K562 (cell line): Measurements from ENCODE around the gene CLEC4D. TPM values are rescaled to one million over a fixed set of nuclear protein-coding genes. Genes with fewer than 3 reads are reported as not detected.

Experiments
- ATAC-seq: fragments of 200-7000 bp; cut with Tn5 transposase; 3 replicates; pipeline ENCODE4 v1.9.1; 2020; ENCODE audit warnings: moderate library complexity
- BruUV-seq: library from RNA; stranded (reverse); fragments of 400-500 nt; replicated peaks from 2 replicates; lab custom pipeline; 2021; lab: Mats Ljungman, UMichigan
- CTCF ChIA-PET: fragments of 300-600 bp; formaldehyde crosslinking; extraction: SDS; loops from one replicate; lab custom pipeline; 2021; ENCODE audit warnings: low intra/inter-chr PET ratio; lab: Yijun Ruan, JAX
- POLR2A ChIA-PET: fragments of 300-600, 350-650 bp; sonication (Branson Sonifier 250); formaldehyde crosslinking; extraction: SDS; loops from one replicate; lab custom pipeline; 2021; ENCODE audit warnings: antibody characterized with exemption, inconsistent platforms; lab: Yijun Ruan, JAX
- DNase-seq, 4 experiments: peaks; one replicate each; pipeline versions ENCODE4 v3.0.0 to v3.0.0-alpha.2; 2011 to 2018; ENCODE audit warnings: low spot score in 3 of 4, mixed read lengths in 3 of 4; ENCODE audit errors: extremely low read depth in 1 of 4
- FAIRE-seq: peaks from 2 replicates; lab custom pipeline; 2011; peaks lifted over from hg19 to GRCh38; lab: Jason Lieb, UNC
- H2AFZ ChIP-seq: 2 replicates; pipeline ENCODE4 v1.6.0; 2011; ENCODE audit warnings: low read depth, low read length, control low read depth, inconsistent platforms
- H3K27ac ChIP-seq: fragments of 200-600 bp; 3 replicates; pipeline ENCODE4 v1.8.0; 2011; ENCODE audit warnings: low read depth, mild to moderate bottlenecking, control low read depth, inconsistent platforms, low read length, moderate library complexity, mixed read lengths; ENCODE audit errors: extremely low read depth
- H3K27me3 ChIP-seq, 2 experiments: fragments of 300-600 bp in 1 of 2; 2 replicates in 1 of 2; 3 replicates in 1 of 2; pipeline versions ENCODE4 v1.6.0 to v1.8.0; 2011; ENCODE audit warnings: inconsistent platforms in 2 of 2, low read length in 2 of 2, mild to moderate bottlenecking in 1 of 2, mixed read lengths in 1 of 2, moderate library complexity in 1 of 2; ENCODE audit not compliant: control insufficient read depth in 2 of 2, insufficient read depth in 2 of 2
- H3K36me3 ChIP-seq: fragments of 300-600 bp; 3 replicates; pipeline ENCODE4 v1.8.0; 2011; ENCODE audit warnings: mild to moderate bottlenecking, low read length, inconsistent platforms; ENCODE audit not compliant: control insufficient read depth, insufficient read depth
- H3K4me1 ChIP-seq, 2 experiments: fragments of 200-600 bp in 1 of 2; replicated peaks in 1 of 2; 2 replicates in 1 of 2; 3 replicates in 1 of 2; pipeline versions ENCODE4 v1.5.1 to v1.8.0; 2011; ENCODE audit warnings: inconsistent platforms in 2 of 2, low read length in 2 of 2, mild to moderate bottlenecking in 1 of 2, mixed read lengths in 1 of 2, moderate library complexity in 1 of 2; ENCODE audit not compliant: control insufficient read depth in 2 of 2, insufficient read depth in 2 of 2
- H3K4me2 ChIP-seq: 2 replicates; pipeline ENCODE4 v1.6.1; 2011; ENCODE audit warnings: low read length, control low read depth, inconsistent platforms, mixed read lengths; ENCODE audit not compliant: insufficient read depth
- H3K4me3 ChIP-seq: fragments of 200-600 bp; sonication (generic), shearing (Covaris generic); 2 replicates; pipeline ENCODE4 v1.5.1; 2016; ENCODE audit warnings: control low read depth, inconsistent platforms
- H3K79me2 ChIP-seq: fragments of 200-600 bp; 3 replicates; pipeline ENCODE4 v1.8.0; 2011; ENCODE audit warnings: low read length, inconsistent platforms; ENCODE audit not compliant: control insufficient read depth, insufficient read depth
- H3K9ac ChIP-seq, 2 experiments: 2 replicates each; pipeline versions ENCODE4 v1.6.0 to v1.6.1; 2011; ENCODE audit warnings: low read depth in 2 of 2, low read length in 2 of 2, control low read depth in 1 of 2, inconsistent platforms in 1 of 2, mild to moderate bottlenecking in 1 of 2, mixed read lengths in 1 of 2; ENCODE audit not compliant: insufficient read depth in 1 of 2
- H3K9me1 ChIP-seq: one replicate; pipeline ENCODE4 v1.6.0; 2011; ENCODE audit warnings: inconsistent platforms, mild to moderate bottlenecking, low read length, moderate library complexity; ENCODE audit not compliant: control insufficient read depth, insufficient read depth
- H3K9me3 ChIP-seq: replicated peaks from 2 replicates; pipeline ENCODE4 v1.5.1; 2011; ENCODE audit warnings: low read depth, low read length, inconsistent platforms; ENCODE audit not compliant: control insufficient read depth, insufficient read depth
- H4K20me1 ChIP-seq: replicated peaks from 2 replicates; pipeline ENCODE4 v1.6.1; 2011; ENCODE audit warnings: low read length, inconsistent platforms, mixed read lengths; ENCODE audit not compliant: control insufficient read depth, insufficient read depth
- ESRRA ChIP-seq: fragments of 450-650 bp; IDR thresholded peaks from 2 replicates; pipeline ENCODE4 v1.6.1; 2014; ENCODE audit warnings: low read depth, mild to moderate bottlenecking, moderate library complexity, borderline replicate concordance
- FUS ChIP-seq: fragments of 200-400 bp; formaldehyde crosslinking; optimal IDR thresholded peaks from 2 replicates; pipeline ENCODE3; 2017; ENCODE audit warnings: low read depth, low read length
- MAFF ChIP-seq: IDR thresholded peaks from 2 replicates; pipeline ENCODE4 v1.6.1; 2012; ENCODE audit warnings: low read length, improper control_type of control experiment
- NCOA6 ChIP-seq: fragments of 450-650 bp; IDR thresholded peaks from 2 replicates; pipeline ENCODE4 v1.6.1; 2017; ENCODE audit warnings: mild to moderate bottlenecking
- POLR2B ChIP-seq: fragments of 450-650 bp; IDR thresholded peaks from 2 replicates; pipeline ENCODE4 v1.6.1; 2018; ENCODE audit warnings: low read depth; ENCODE audit not compliant: partially characterized antibody
- STAT5B ChIP-seq: fragments of 250-450 bp; sonication (Bioruptor Pico); IDR thresholded peaks from 2 replicates; pipeline ENCODE4 v1.8.0; 2021; ENCODE audit warnings: mild to moderate bottlenecking, inconsistent platforms
- TGIF2 ChIP-seq: sonication (generic); formaldehyde crosslinking; IDR thresholded peaks from 2 replicates; pipeline ENCODE4 v1.8.1; 2022; ENCODE audit warnings: mild to moderate bottlenecking, missing genetic modification reagents, moderate library complexity
- ZNF316 ChIP-seq: fragments of 450-650 bp; IDR thresholded peaks from 2 replicates; pipeline ENCODE4 v1.6.1; 2016
- ZNF408 ChIP-seq: fragments of 250-450 bp; sonication (Bioruptor Pico); IDR thresholded peaks from 2 replicates; pipeline ENCODE4 v1.4.0; 2020; ENCODE audit warnings: low read depth, mild to moderate bottlenecking, moderate library complexity
- ZNF551 ChIP-seq: fragments of 250-450 bp; sonication (Bioruptor Pico); IDR thresholded peaks from 2 replicates; pipeline ENCODE4 v1.5.0; 2021; ENCODE audit warnings: mild to moderate bottlenecking, moderate library complexity
- ZNF699 ChIP-seq: fragments of 250-450 bp; sonication (Bioruptor Pico); IDR thresholded peaks from 2 replicates; pipeline ENCODE4 v1.8.0; 2021; ENCODE audit warnings: mild to moderate bottlenecking, moderate library complexity; ENCODE audit not compliant: insufficient replicate concordance
- ZZZ3 ChIP-seq: fragments of 450-650 bp; IDR thresholded peaks from 2 replicates; pipeline ENCODE4 v1.6.1; 2016; ENCODE audit warnings: antibody characterized with exemption, mild to moderate bottlenecking, moderate library complexity
- WGBS: fragments of 100-300 bp; shearing (Covaris generic); methylation state at CpG from one replicate; pipeline ENCODE4 v1.1.6; 2016; ENCODE audit warnings: low coverage, mixed read lengths; ENCODE audit not compliant: insufficient coverage; ENCODE audit errors: missing lambda C conversion rate; 5-methylcytosine and 5-hydroxymethylcytosine counted together
- in situ Hi-C: fragments of 300-500 bp; cut with MboI; formaldehyde crosslinking; loops from 4 replicates; pipeline ENCODE4 v1.15.0; 2018; ENCODE audit warnings: inconsistent platforms, mixed read lengths
- intact Hi-C: fragments of 100-400 bp; cut with micrococcal nuclease; formaldehyde crosslinking; loops from 2 replicates; pipeline ENCODE4 v1.14.2; 2022
- polyA plus RNA-seq, 8 experiments: library from polyadenylated mRNA; depleted of rRNA in 4 of 8; stranded (reverse) in 5 of 8; unstranded in 3 of 8; fragments of >200 nt; fragmentation: Nextera tagmentation in 2 of 8; fragmentation: Illumina TruSeq in 1 of 8; extraction: Ambion mirVana in 2 of 8; extraction: Trizol in 1 of 8; gene quantifications; 2 replicates each; pipeline versions ENCODE4 v1.2.1 to v1.2.3, GENCODE V29; 2011 to 2014; ENCODE audit warnings: inconsistent platforms in 1 of 8, missing spikeins in 1 of 8
- total RNA-seq, 7 experiments: library from RNA; depleted of rRNA in 6 of 7; stranded (reverse); fragments of >200 nt in 6 of 7; fragmentation: Illumina TruSeq in 2 of 7; extraction: Trizol in 2 of 7; gene quantifications; 2 replicates each; pipeline versions ENCODE4 v1.2.1 to v1.2.3, GENCODE V29; 2011 to 2021; ENCODE audit warnings: low replicate concordance in 1 of 7
- TF ChIP-seq, protein P1 (sequence below), 3 experiments: IDR thresholded peaks in 2 of 3; conservative IDR thresholded peaks in 1 of 3; 2 replicates each; pipeline ENCODE4 v1.5.1; 2011 to 2012; ENCODE audit warnings: low read length in 3 of 3, mild to moderate bottlenecking in 3 of 3, control low read depth in 2 of 3, improper control_type of control experiment in 1 of 3, inconsistent platforms in 1 of 3, low read depth in 1 of 3, mixed read lengths in 1 of 3, moderate library complexity in 1 of 3; ENCODE audit not compliant: insufficient read depth in 2 of 3

Gene CLEC4D
- total and polyA plus RNA-seq, 9 of the 15 experiments (the other 6 are each of a cell fraction or from before 2014, with no cell fraction given) = not detected

DNA sequence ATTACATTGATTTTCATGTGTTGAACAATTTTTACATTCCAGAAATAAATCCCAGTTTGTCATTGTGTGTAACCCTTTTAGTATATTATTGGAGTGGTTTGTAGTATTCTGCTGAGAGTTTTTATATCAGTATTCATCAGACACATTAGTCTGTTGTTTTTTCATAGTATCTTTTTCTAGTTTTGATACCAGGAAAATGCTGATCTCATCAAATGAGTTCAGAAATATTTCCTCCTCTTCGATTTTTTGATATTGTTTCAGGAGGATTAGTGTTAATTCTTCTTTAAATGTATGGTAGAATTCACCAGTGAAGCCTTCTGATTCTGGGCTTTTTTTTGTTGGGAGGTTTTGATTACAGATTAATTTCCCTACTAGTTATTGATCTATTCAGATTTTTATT lies 42.2 kb upstream of the CLEC4D start:
- ChIA-PET POLR2A (no interaction called here), CTCF (no interaction called here)
- H2AFZ ChIP-seq = no peak overlapping the region
- no TSS peak for BruUV-seq
- TF ChIP-seq NCOA6 (no peak), ZNF316 (peak; percentile 63), MAFF (peak; percentile 20; the same call in 1 of the 2 replicates), TGIF2 (no peak), STAT5B (no peak), FUS (no peak)
- no peaks in the 10 kb centered on the region for H4K20me1 ChIP-seq
- no peak overlapping the region for H3K9ac ChIP-seq
- in situ Hi-C loops (no loop called here), intact Hi-C loops (no loop called here)
- no peaks in the 10 kb centered on the region for H3K27me3 ChIP-seq
- H3K4me1 ChIP-seq = no peaks in the 10 kb centered on the region
- no peaks in the 10 kb centered on the region for H3K36me3 ChIP-seq
- no peak for FAIRE-seq
- no peaks in the 10 kb centered on the region for H3K79me2 ChIP-seq
- H3K4me2 ChIP-seq = no peak overlapping the region
- no peaks in the 10 kb centered on the region for H3K9me1 ChIP-seq
- no peak overlapping the region for H3K27ac ChIP-seq
- no peak for ATAC-seq
- WGBS = 0% methylated on average over 1 of the region's 1 CpG
- DNase-seq = no peak
- H3K9me3 ChIP-seq = no peaks in the 10 kb centered on the region
- H3K4me3 ChIP-seq = no peak overlapping the region

DNA sequence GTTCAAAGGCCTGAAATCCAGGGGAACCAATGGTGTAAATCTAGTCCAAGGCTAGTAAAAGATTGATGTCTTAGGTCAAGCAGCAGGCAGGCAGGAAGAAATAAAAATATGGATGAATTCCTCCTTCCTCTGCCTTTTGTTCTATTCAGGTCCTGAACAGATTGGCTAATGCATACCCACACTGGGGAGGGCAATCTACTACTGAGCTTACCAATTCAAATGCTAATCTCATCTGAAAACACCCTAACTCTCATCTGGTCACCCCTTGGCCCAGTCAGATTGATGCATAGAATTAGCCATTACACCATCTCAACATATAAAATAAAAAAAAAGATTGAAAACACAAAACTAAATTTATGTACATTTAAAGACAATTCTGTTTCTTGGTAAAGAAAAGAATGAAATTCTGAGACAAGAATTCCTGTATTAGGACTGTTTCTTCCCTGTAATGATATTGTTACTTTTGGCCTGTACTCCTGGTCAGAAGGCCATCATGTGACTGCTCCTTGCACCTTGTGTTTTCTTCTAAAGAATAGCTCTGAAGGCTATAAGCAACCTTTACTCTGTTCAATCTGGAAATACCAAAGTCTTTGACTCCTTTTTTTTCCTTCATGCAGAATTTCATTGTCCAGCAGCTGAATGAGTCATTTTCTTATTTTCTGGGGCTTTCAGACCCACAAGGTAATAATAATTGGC lies 37.6 kb upstream of the CLEC4D start:
- ChIA-PET CTCF (no interaction called here), POLR2A (no interaction called here)
- Histone ChIP-seq H3K9me1 (no peaks in the 10 kb centered on the region), H3K36me3 (no peaks in the 10 kb centered on the region), H3K9me3 (no peaks in the 10 kb centered on the region), H3K4me1 (no peaks in the 10 kb centered on the region), H2AFZ (no peak overlapping the region), H3K79me2 (no peaks in the 10 kb centered on the region), H3K27ac (no peak overlapping the region), H3K4me3 (no peak overlapping the region), H3K27me3 (no peaks in the 10 kb centered on the region), H3K9ac (no peak overlapping the region), H4K20me1 (no peaks in the 10 kb centered on the region), H3K4me2 (no peak overlapping the region)
- no TSS peak for BruUV-seq
- intact Hi-C loops (no loop called here), in situ Hi-C loops (no loop called here)
- DNase-seq (no peak), ATAC-seq (no peak), FAIRE-seq (no peak)
- no peak for TF ChIP-seq POLR2B
- TF ChIP-seq, protein P1, sequence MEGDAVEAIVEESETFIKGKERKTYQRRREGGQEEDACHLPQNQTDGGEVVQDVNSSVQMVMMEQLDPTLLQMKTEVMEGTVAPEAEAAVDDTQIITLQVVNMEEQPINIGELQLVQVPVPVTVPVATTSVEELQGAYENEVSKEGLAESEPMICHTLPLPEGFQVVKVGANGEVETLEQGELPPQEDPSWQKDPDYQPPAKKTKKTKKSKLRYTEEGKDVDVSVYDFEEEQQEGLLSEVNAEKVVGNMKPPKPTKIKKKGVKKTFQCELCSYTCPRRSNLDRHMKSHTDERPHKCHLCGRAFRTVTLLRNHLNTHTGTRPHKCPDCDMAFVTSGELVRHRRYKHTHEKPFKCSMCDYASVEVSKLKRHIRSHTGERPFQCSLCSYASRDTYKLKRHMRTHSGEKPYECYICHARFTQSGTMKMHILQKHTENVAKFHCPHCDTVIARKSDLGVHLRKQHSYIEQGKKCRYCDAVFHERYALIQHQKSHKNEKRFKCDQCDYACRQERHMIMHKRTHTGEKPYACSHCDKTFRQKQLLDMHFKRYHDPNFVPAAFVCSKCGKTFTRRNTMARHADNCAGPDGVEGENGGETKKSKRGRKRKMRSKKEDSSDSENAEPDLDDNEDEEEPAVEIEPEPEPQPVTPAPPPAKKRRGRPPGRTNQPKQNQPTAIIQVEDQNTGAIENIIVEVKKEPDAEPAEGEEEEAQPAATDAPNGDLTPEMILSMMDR (IDR thresholded peaks at IDR 0.05 in 2 of 3, conservative IDR thresholded peaks at IDR 0.05 in 1 of 3; ENCODE audit: insufficient read depth in 2 of 3, low read depth in 1 of 3, low read length in 3 of 3) = no peak
- TF ChIP-seq ZNF551 (CRISPR knock-in tag) = no peak
- no peak for TF ChIP-seq ZZZ3
- no peak for TF ChIP-seq ZNF408 (CRISPR knock-in tag)
- TF ChIP-seq ESRRA = no peak
- no peak for TF ChIP-seq ZNF699 (CRISPR knock-in tag)
